Renal pelvis (tissue), 4 donors: ENCODE results near the gene MIPEP. TPM values are rescaled to one million over a fixed set of nuclear protein-coding genes. Genes with fewer than 3 reads are reported as not detected.

Experiments
- DNase-seq: peaks from one replicate; pipeline ENCODE4 v3.0.0-alpha.2; 2013
- polyA plus RNA-seq, 3 donors: library from polyadenylated mRNA; unstranded; fragments of 120-200 nt; gene quantifications; one replicate each; pipeline ENCODE4 v1.2.1, GENCODE V29; 2013; ENCODE audit not compliant: insufficient read length in 3 of 3

MIPEP gene
- polyA plus RNA-seq, 3 donors: 27.0 to 28.6 (median 28.0) TPM

DNA sequence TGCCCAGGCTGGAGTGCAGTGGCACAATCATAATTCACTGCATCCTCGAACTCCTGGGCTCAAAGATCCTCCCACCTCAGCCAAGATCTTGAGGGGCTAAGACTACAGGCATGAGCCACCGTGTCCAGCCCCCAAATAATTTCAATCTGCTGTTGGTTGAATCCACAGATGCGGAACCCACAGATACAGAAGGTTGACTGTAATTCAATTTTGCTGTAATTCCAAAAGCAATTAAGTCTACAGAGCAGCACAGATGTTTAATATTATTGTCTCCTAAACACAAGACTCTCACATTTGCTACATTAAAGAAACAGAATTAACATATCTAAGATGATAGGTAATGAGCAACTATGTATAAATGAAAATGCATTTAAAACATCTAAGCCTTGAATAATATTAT, 75.6 kb downstream of the MIPEP start:
- DNase-seq: no peak

DNA sequence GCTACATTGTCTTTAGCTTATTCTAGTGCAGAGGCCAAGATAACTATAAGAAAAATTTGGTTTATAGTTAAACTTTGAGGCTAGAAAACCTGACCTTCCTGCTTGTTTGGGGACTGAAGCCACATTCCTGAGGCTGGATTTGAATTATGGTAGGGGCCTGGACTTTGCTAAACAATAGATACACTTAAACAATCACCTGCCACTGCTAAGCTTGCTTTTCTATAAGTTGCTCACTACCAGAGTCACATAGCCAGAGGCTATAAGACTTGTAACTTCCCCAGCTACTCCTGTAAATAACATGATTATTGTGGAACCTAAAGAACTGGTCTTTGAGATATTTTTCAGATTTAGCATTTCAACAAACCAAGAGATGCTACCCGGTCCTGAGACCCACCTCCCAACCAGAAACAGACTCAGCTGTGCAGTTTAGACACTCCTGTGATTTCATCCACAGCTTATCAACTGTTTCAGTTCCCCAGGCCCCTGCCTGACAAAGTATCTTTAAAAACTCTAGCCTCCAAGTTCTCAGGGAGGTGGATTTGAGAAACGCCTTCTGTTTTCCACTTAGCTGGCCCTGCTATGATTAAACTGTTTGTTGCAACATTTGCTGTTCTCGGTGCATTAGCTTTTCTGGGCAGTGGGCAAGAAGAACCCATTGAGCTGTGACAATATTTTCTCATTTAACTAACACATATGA, 77.7 kb downstream of the MIPEP start:
- DNase-seq: no peak

GRCh38 chr13:23810685-23811240, 78.4 kb downstream of the MIPEP start:
- no peak for DNase-seq

- no peak for DNase-seq
Measured at GRCh38 chr13:23808803-23809202, 80.4 kb downstream of the MIPEP start.

DNA sequence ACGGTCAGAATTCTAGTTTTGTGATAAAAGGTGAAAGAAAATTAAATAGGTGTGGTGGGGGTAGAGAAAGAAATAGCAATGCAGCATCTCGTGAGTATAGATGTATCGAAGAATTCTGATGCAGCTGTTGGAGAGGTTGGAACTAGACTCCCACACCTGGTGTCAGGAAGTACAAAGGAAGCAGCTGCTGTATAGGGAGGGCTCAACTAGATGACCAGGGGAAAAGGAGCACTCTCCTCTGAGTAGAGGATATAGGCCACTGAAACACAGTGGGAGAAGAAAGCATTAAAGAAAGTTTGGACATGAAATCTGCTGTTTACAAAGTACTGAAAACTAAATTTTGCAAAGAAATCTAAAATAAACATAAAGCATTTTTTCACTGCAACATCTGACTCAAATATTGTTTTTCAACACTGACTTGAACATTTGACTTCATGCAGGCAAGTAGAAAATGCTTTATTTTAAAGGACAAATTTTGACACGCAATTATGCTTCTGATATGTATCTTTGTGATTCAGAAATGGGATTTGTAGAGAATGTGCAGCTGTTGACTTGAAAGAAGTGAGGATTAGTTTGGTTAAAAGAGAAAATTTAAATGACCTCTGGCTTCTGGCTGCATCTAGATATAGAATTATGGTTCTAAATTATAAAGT, 82.2 kb downstream of the MIPEP start:
- DNase-seq: no peak

DNA sequence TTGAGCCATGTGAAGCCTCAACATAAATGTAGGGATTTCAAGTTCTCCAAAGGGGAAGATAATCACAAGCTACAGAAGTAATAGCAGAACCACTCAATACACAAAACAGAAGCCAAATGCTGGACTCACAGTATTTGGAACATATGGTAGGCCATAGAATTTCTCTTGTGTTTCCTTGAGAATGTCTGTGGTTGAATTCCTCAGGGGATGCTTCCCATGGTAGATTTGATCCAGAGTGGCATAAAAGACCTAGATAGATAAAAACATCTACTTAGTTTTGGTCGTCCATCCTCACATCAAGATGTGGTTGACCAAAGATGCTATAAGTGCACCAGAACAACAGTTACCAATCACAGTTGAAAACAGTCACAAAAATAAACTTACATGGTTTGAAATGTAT, 83.4 kb downstream of the MIPEP start:
- DNase-seq: no peak

DNA sequence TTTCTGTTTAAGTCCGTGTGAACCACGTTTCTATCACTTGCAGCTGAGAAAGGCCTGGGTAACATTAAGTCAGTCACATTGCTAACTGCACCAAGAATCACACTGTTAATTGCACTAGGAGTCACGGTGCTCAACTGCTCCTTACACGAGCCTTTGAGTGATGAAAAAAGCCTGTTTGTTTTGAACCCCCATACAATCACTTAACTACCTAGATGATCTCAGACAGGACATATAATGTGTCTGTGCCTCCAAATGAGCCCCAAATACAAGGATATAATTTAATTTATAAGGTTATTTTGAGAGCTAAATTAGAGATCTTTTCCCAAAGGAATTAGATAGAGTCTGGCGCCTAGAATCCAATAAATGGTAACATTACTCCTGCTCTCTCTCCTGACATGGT, 84.1 kb downstream of the MIPEP start:
- DNase-seq: no peak

DNA sequence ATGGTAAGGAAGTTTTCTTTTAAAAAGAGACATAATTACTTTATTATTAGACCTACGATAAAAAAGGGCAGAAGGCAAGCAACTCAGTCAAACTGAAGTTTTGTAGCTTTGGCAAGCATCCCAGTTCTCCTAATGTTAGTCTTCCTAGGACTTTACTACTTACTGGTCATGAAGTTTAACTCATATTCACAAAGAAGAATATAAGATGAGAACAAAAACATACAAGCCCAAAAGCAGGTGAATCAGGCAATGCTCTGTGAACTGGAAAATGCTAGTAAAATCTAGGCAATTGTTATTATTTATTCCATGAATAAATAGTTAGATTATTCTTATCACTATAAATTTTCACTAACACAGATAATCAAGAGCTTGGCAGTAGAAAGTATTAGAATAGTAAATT, 85.0 kb downstream of the MIPEP start:
- DNase-seq: no peak

DNA sequence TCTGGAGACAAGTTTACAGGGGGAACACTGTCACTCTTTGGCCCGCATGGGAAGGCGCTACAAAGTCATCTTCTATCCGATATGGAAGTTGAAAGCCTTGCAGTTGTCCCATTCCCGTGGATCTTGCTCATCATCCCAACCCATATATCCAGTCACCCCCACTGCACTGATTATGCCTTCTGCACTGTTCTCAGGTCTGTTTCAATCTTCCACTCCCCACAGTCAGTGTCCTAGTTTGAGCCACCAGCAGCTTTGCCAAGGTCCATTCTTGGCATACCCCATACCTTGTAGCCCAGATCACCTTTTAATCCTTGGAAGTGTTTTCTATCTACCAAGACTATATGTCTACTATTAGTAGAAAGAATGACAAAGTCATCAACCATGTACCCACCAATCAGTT, 88.1 kb downstream of the MIPEP start:
- no peak for DNase-seq

- DNase-seq: no peak
Measured at GRCh38 chr13:23799945-23800344, 89.3 kb downstream of the MIPEP start.

DNA sequence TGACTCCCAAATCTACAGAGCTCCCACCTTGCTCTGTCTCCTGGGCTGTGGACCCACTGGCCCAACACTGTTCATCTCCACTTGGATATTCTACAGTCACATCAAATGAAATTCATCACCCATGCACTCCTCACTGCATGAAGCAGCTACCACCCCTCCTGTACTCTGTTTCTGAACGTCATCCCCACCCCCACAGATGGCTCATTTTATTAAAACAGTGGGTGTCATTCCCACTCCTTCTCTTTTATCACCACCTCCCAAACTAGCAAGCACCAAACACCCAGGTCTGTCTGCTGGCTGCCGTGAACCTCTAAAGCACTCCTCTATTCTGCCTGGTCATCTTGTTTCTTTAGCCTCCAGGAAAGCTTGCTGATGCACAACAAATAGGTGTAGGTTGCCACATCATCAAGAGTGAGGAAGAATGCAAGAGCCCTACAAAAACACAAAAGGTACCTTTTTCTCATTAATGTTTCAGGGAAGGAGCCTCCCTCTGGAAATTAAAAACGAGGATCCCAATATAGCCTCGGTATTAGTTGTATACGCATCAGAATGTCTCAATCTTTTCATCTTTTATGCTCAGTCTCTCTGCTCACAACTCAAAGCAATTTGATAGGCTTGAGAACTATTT, 91.8 kb downstream of the MIPEP start:
- DNase-seq: no peak

GRCh38 chr13:23796551-23796950, 92.6 kb downstream of the MIPEP start:
- DNase-seq: no peak

DNA sequence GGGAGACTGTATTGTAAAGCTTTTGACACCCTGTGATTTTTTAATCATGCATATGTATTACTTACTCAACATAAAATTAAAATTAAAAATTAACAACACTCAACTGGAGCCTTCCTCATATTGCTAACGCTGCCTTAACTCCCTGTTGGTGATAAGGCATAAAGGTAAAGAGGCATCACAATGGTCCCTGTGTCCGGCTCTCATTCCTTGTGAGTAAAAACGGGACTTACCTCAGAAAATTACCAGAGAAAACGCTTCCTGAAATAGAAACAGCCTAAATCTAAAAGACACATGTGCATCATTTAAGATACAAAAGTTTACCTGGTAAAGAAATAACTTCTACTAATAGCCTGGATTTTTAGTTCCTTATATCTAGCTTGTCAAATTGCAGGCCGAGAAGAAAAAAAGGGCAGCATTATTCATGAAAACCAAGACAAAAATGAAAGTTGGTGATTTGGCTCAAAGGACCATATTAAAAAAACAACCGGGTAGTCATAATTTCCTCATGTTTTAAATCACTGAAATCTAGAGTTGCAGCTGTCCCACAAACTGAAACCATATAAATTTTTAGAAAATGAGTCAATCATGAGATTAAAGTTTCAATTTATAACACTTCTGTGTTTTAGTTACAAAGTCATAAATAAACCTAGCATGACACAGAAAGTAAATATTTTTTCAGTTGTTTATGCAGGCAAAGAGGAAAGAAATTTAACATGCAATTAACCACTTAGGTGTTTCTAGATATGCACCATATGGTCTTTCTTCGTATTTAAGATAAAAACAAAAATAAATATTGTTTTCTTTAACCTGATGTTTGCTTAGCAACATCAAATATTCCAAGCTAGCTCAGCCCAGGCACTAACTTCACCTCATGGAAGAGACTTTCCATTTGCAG, 94.7 kb downstream of the MIPEP start:
- DNase-seq: no peak

- no peak for DNase-seq
Measured at GRCh38 chr13:23793711-23794110, 95.5 kb downstream of the MIPEP start.

GRCh38 chr13:23792680-23793079, 96.5 kb downstream of the MIPEP start:
- no peak for DNase-seq

- DNase-seq: no peak
Measured at GRCh38 chr13:23790577-23791170, 98.5 kb downstream of the MIPEP start.

DNA sequence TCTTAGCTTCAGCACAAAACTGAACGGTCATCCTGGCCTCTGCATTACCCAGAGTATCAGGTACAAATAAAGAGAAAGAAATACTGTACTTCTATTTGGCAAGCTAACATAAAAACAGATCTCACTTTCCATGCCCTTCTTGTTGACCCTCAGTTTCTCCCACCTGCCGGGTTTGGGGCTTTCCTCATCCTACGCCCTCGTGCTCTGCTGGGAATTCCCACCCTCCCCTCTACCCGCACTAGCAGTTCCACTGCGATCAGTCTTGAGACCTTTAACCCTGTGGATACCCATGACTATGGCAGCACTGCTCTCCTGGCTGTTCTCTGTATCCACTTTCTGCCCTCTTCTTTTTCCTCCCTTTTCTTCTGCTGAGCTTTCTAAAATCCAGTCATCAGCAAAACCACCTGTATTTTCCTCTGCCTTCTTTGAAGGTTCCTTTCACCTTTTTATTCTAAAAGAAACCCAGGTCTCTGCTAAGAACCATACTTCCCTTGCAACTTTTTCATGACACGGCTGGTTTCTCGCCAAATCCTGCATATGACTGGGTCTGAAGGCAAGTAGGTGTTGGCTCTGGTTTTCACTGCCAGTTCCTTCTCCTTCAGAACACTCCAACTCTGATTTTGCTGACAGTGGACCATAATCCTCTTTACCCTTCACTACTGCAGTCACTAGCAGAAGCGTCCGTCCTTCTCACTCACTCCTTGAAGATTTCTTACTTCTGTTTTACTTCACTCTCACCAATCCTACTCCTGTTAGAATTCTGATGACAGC, 99.4 kb downstream of the MIPEP start:
- no peak for DNase-seq

DNA sequence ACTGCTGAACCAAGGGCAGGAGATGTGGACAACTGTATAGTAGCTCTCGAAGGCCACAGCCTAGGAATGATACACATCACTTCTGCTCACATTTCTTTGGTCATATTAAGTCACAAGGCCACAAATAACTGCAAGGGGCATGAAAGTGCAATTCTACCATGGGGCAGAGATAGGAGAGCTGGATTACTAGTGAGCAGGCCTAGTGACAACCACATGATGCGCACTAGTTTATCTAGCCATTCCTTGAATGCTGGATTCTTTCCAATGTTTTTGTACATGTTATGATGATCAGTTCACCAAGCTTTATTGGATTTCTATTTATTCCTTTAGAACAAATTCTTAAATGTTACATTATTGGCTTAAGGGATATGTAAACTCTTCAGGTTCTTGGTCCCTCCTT, 100.7 kb downstream of the MIPEP start:
- no peak for DNase-seq

- DNase-seq: no peak
Measured at GRCh38 chr13:23787464-23787863, 101.7 kb downstream of the MIPEP start.

GRCh38 chr13:23786607-23787006, 102.6 kb downstream of the MIPEP start:
- DNase-seq: no peak

DNA sequence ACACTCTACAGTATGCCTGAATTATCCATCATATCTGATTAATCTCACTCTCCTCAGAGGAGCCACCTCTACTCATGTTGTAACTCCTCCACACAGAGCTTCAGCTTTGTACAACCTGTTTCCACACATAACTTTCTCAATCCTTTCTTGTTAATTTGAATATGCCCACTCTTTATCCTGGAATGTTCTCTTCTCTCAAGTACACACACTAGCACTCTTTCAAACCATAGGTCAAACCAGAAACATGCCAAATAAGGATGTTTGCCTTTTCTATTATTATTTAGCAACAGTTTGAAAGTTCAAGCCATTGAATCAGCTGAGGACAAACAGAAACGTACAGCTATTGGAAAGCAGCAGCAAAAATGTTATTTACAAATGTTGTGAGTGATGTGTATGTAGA, 110.3 kb downstream of the MIPEP start:
- no peak for DNase-seq
